Fibroblast of lung (primary cell): ENCODE measurements around the gene MYH10. TPM values are rescaled to one million over a fixed set of nuclear protein-coding genes. Genes with fewer than 3 reads are reported as not detected.

Experiments used
- DNase-seq, 2 donors: peaks; one replicate each; pipeline versions ENCODE4 v3.0.0 to v3.0.0-alpha.2; 2010; ENCODE audit warnings: low read depth in 2 of 2
- H2AFZ ChIP-seq: 2 replicates; pipeline ENCODE4 v1.5.1; 2012; ENCODE audit warnings: low read length, control low read depth, inconsistent platforms
- H3K27ac ChIP-seq: 2 replicates; pipeline ENCODE4 v1.5.1; 2011; ENCODE audit warnings: low read length, control low read depth; ENCODE audit not compliant: insufficient read depth
- H3K27me3 ChIP-seq: 2 replicates; pipeline ENCODE4 v1.5.1; 2011; ENCODE audit warnings: mild to moderate bottlenecking, low read length; ENCODE audit not compliant: control insufficient read depth, insufficient read depth
- H3K36me3 ChIP-seq: 2 replicates; pipeline ENCODE4 v1.5.1; 2011; ENCODE audit warnings: low read length; ENCODE audit not compliant: control insufficient read depth, insufficient read depth
- H3K4me1 ChIP-seq: 2 replicates; pipeline ENCODE4 v1.5.1; 2011; ENCODE audit warnings: low read length; ENCODE audit not compliant: control insufficient read depth, insufficient read depth; ENCODE audit errors: extremely low read depth
- H3K4me2 ChIP-seq: 2 replicates; pipeline ENCODE4 v1.5.1; 2011; ENCODE audit warnings: low read length, control low read depth; ENCODE audit not compliant: insufficient read depth; ENCODE audit errors: extremely low read depth
- H3K4me3 ChIP-seq, 4 experiments: fragments of 200-600 bp in 1 of 4; sonication (generic) in 1 of 4; replicated peaks in 1 of 4; 2 replicates each; pipeline ENCODE4 v1.5.1; 2011 to 2016; ENCODE audit warnings: low read length in 4 of 4, low read depth in 3 of 4, mild to moderate bottlenecking in 3 of 4, control low read depth in 2 of 4, inconsistent platforms in 1 of 4, mixed read lengths in 1 of 4; ENCODE audit not compliant: insufficient read depth in 1 of 4; ENCODE audit errors: control extremely low read depth in 1 of 4
- H3K79me2 ChIP-seq: 2 replicates; pipeline ENCODE4 v1.5.1; 2012; ENCODE audit warnings: mild to moderate bottlenecking, low read length, inconsistent platforms; ENCODE audit not compliant: control insufficient read depth, insufficient read depth
- H3K9ac ChIP-seq: 2 replicates; pipeline ENCODE4 v1.5.1; 2011; ENCODE audit warnings: mild to moderate bottlenecking, low read length, control low read depth; ENCODE audit not compliant: insufficient read depth
- H3K9me3 ChIP-seq: 2 replicates; pipeline ENCODE4 v1.5.1; 2012; ENCODE audit warnings: low read depth, low read length; ENCODE audit not compliant: control insufficient read depth, insufficient read depth
- H4K20me1 ChIP-seq: 2 replicates; pipeline ENCODE4 v1.5.1; 2011; ENCODE audit warnings: low read length; ENCODE audit not compliant: control insufficient read depth, insufficient read depth; ENCODE audit errors: extremely low read depth
- CTCF ChIP-seq, 2 donors: IDR thresholded peaks in 1 of 2; conservative IDR thresholded peaks in 1 of 2; 1 replicate in 1 of 2; 2 replicates in 1 of 2; pipeline ENCODE4 v1.5.1; 2011 to 2012; ENCODE audit warnings: low read length in 2 of 2, control low read depth in 1 of 2, inconsistent platforms in 1 of 2, low read depth in 1 of 2, mild to moderate bottlenecking in 1 of 2
- EZH2 ChIP-seq: IDR thresholded peaks from 2 replicates; pipeline ENCODE4 v1.5.1; 2012; ENCODE audit warnings: low read length, control low read depth, mild to moderate bottlenecking; ENCODE audit errors: missing control alignments
- polyA plus RNA-seq, 2 donors: library from polyadenylated mRNA; depleted of rRNA in 1 of 2; stranded (reverse) in 1 of 2; unstranded in 1 of 2; fragments of >200 nt; gene quantifications; 2 replicates each; pipeline ENCODE4 v1.2.1, GENCODE V29; 2011 to 2012; ENCODE audit warnings: missing spikeins in 1 of 2
- total RNA-seq: library from RNA; depleted of rRNA; stranded (reverse); fragments of >200 nt; gene quantifications from 2 replicates; pipeline ENCODE4 v1.2.1, GENCODE V29; 2014

The MYH10 gene
- total and polyA plus RNA-seq, 2 donors (not counting 1 experiment from before 2014, with no cell fraction given) = 54.6 to 104 TPM

- no peak overlapping the region for H3K27ac ChIP-seq
- no peak overlapping the region for H2AFZ ChIP-seq
- no peaks in the 10 kb centered on the region for H3K4me1 ChIP-seq
- no peaks in the 10 kb centered on the region for H4K20me1 ChIP-seq
- no peak for TF ChIP-seq EZH2
- TF ChIP-seq CTCF (conservative IDR thresholded peaks at IDR 0.05 in 1 of 2, IDR thresholded peaks at IDR 0.05 in 1 of 2; ENCODE audit: low read depth in 1 of 2, low read length in 2 of 2) = no peak
- H3K4me3 ChIP-seq = no peak overlapping the region
- no peaks in the 10 kb centered on the region for H3K27me3 ChIP-seq
- DNase-seq = no peak
- H3K9ac ChIP-seq = no peak overlapping the region
- no peaks in the 10 kb centered on the region for H3K9me3 ChIP-seq
- no peak overlapping the region for H3K4me2 ChIP-seq
- H3K36me3 ChIP-seq = peaks cover 11% of the 10 kb centered on the region
- no peaks in the 10 kb centered on the region for H3K79me2 ChIP-seq
These were observed 125.9 kb downstream of the MYH10 start for GRCh38 chr17:8504460-8505207.

- Histone ChIP-seq H3K27me3 (no peaks in the 10 kb centered on the region), H3K79me2 (no peaks in the 10 kb centered on the region), H3K4me3 (no peak overlapping the region), H3K9me3 (no peaks in the 10 kb centered on the region), H2AFZ (no peak overlapping the region), H4K20me1 (no peaks in the 10 kb centered on the region), H3K27ac (no peak overlapping the region), H3K36me3 (peaks cover 16% of the 10 kb centered on the region), H3K4me1 (no peaks in the 10 kb centered on the region), H3K9ac (no peak overlapping the region), H3K4me2 (no peak overlapping the region)
- no peak for DNase-seq
- TF ChIP-seq EZH2 (no peak), CTCF (conservative IDR thresholded peaks at IDR 0.05 in 1 of 2, IDR thresholded peaks at IDR 0.05 in 1 of 2; ENCODE audit: low read depth in 1 of 2, low read length in 2 of 2) (no peak)
These were observed 126.7 kb downstream of the MYH10 start for GRCh38 chr17:8503807-8504206.

- H3K4me3 ChIP-seq = no peak overlapping the region
- peaks cover 16% of the 10 kb centered on the region for H3K36me3 ChIP-seq
- H2AFZ ChIP-seq = no peak overlapping the region
- TF ChIP-seq EZH2 (no peak), CTCF (conservative IDR thresholded peaks at IDR 0.05 in 1 of 2, IDR thresholded peaks at IDR 0.05 in 1 of 2; ENCODE audit: low read depth in 1 of 2, low read length in 2 of 2) (no peak)
- H3K79me2 ChIP-seq = no peaks in the 10 kb centered on the region
- H3K27me3 ChIP-seq = no peaks in the 10 kb centered on the region
- H3K4me2 ChIP-seq = no peak overlapping the region
- H3K9me3 ChIP-seq = no peaks in the 10 kb centered on the region
- H3K27ac ChIP-seq = no peak overlapping the region
- peak in 1 of 2 donors; percentile 14 for DNase-seq
- no peak overlapping the region for H3K9ac ChIP-seq
- H3K4me1 ChIP-seq = no peaks in the 10 kb centered on the region
- no peaks in the 10 kb centered on the region for H4K20me1 ChIP-seq
These were observed 127.2 kb downstream of the MYH10 start for GRCh38 chr17:8503368-8503767.
